Activated T-cell treated with anti-CD3 and anti-CD28 coated beads, Interleukin-2, amount 50 U/mL, for 72 hours (primary cell): Measurements from ENCODE around the gene PLPP1. TPM values are rescaled to one million over a fixed set of nuclear protein-coding genes. Genes with fewer than 3 reads are reported as not detected.

Experiments used
- ATAC-seq, 2 donors: fragments of 150-1000 bp; cut with Tn5 transposase; replicated peaks in 1 of 2; 2 replicates each; pipeline ENCODE4 v1.10.0; 2021; ENCODE audit warnings: moderate library complexity in 2 of 2, mild to moderate bottlenecking in 1 of 2
- DNase-seq, 2 donors: peaks; one replicate each; pipeline ENCODE4 v3.0.0; 2021 to 2022; ENCODE audit warnings: mixed read lengths in 1 of 2
- H3K27ac Mint-ChIP-seq: one replicate; pipeline ENCODE4 v1.8.0; 2022; ENCODE audit warnings: mild to moderate bottlenecking, moderate library complexity, mixed read lengths
- H3K27me3 Mint-ChIP-seq: one replicate; pipeline ENCODE4 v1.8.0; 2022; ENCODE audit warnings: low read depth, mixed read lengths
- H3K36me3 Mint-ChIP-seq, 2 donors: one replicate each; pipeline ENCODE4 v1.8.0; 2022; ENCODE audit warnings: mixed read lengths in 2 of 2, mild to moderate bottlenecking in 1 of 2; ENCODE audit not compliant: insufficient read depth in 2 of 2
- H3K4me1 Mint-ChIP-seq: one replicate; pipeline ENCODE4 v1.8.0; 2022; ENCODE audit warnings: low read depth, mixed read lengths
- H3K4me3 Mint-ChIP-seq, 2 donors: one replicate each; pipeline ENCODE4 v1.8.0; 2022; ENCODE audit warnings: mild to moderate bottlenecking in 2 of 2, mixed read lengths in 2 of 2, moderate library complexity in 2 of 2
- H3K9me3 Mint-ChIP-seq, 2 donors: one replicate each; pipeline ENCODE4 v1.8.0; 2022; ENCODE audit warnings: mixed read lengths in 2 of 2
- total RNA-seq, 2 donors: library from RNA; stranded (reverse); gene quantifications; one replicate each; pipeline ENCODE4 v1.2.3, GENCODE V29; 2022

Gene PLPP1
- total RNA-seq, 2 donors from 2014 or later: 12.2 to 23.3 TPM

- no peaks in the 10 kb centered on the region for H3K36me3 Mint-ChIP-seq
- DNase-seq (no peak), ATAC-seq (no peak)
- H3K4me3 Mint-ChIP-seq: no peak overlapping the region
- H3K27ac Mint-ChIP-seq: no peak overlapping the region
- no peaks in the 10 kb centered on the region for H3K9me3 Mint-ChIP-seq
- no peaks in the 10 kb centered on the region for H3K27me3 Mint-ChIP-seq
- no peaks in the 10 kb centered on the region for H3K4me1 Mint-ChIP-seq
Observed at GRCh38 chr5:55568654-55569512, 34.1 kb upstream of the PLPP1 start.

GRCh38 chr5:55564721-55565120 lies 30.0 kb upstream of the PLPP1 start:
- Mint-ChIP-seq H3K27me3 (no peaks in the 10 kb centered on the region), H3K4me1 (no peaks in the 10 kb centered on the region), H3K27ac (no peak overlapping the region), H3K36me3 (no peaks in the 10 kb centered on the region), H3K9me3 (no peaks in the 10 kb centered on the region), H3K4me3 (no peak overlapping the region)
- ATAC-seq (no peak), DNase-seq (no peak)

- Mint-ChIP-seq H3K4me3 (no peak overlapping the region), H3K4me1 (no peaks in the 10 kb centered on the region), H3K27ac (no peak overlapping the region), H3K27me3 (no peaks in the 10 kb centered on the region), H3K36me3 (peaks cover 0 to 3% of the 10 kb centered on the region in 2 donors), H3K9me3 (no peaks in the 10 kb centered on the region)
- DNase-seq: no peak
- ATAC-seq: no peak
Observed at GRCh38 chr5:55558484-55558883, 23.7 kb upstream of the PLPP1 start.

GRCh38 chr5:55557123-55557522 lies 22.4 kb upstream of the PLPP1 start:
- Mint-ChIP-seq H3K36me3 (peaks cover 0 to 3% of the 10 kb centered on the region in 2 donors), H3K27me3 (no peaks in the 10 kb centered on the region), H3K9me3 (no peaks in the 10 kb centered on the region), H3K27ac (no peak overlapping the region), H3K4me1 (no peaks in the 10 kb centered on the region), H3K4me3 (no peak overlapping the region)
- ATAC-seq: no peak
- no peak for DNase-seq

GRCh38 chr5:55554585-55555202 lies 19.9 kb upstream of the PLPP1 start:
- Mint-ChIP-seq H3K27ac (no peak overlapping the region), H3K4me3 (no peak overlapping the region), H3K36me3 (peaks cover 0 to 3% of the 10 kb centered on the region in 2 donors), H3K4me1 (no peaks in the 10 kb centered on the region), H3K27me3 (no peaks in the 10 kb centered on the region), H3K9me3 (no peaks in the 10 kb centered on the region)
- DNase-seq (no peak), ATAC-seq (no peak)

GRCh38 chr5:55551904-55552303 lies 17.1 kb upstream of the PLPP1 start:
- H3K27me3 Mint-ChIP-seq: peaks cover 5% of the 10 kb centered on the region
- no peak overlapping the region for H3K4me3 Mint-ChIP-seq
- no peaks in the 10 kb centered on the region for H3K9me3 Mint-ChIP-seq
- no peaks in the 10 kb centered on the region for H3K36me3 Mint-ChIP-seq
- ATAC-seq (no peak), DNase-seq (no peak)
- peaks cover 9% of the 10 kb centered on the region for H3K4me1 Mint-ChIP-seq
- H3K27ac Mint-ChIP-seq: no peak overlapping the region

GRCh38 chr5:55551358-55551757 lies 16.6 kb upstream of the PLPP1 start:
- Mint-ChIP-seq H3K27ac (no peak overlapping the region), H3K36me3 (no peaks in the 10 kb centered on the region), H3K4me1 (peaks cover 13% of the 10 kb centered on the region), H3K4me3 (no peak overlapping the region), H3K27me3 (peaks cover 5% of the 10 kb centered on the region), H3K9me3 (no peaks in the 10 kb centered on the region)
- no peak for DNase-seq
- no peak for ATAC-seq

GRCh38 chr5:55547781-55548180 lies 13.0 kb upstream of the PLPP1 start:
- no peak overlapping the region for H3K27ac Mint-ChIP-seq
- DNase-seq (no peak), ATAC-seq (no peak)
- no peak overlapping the region for H3K4me3 Mint-ChIP-seq
- no peaks in the 10 kb centered on the region for H3K36me3 Mint-ChIP-seq
- peaks cover 5% of the 10 kb centered on the region for H3K27me3 Mint-ChIP-seq
- H3K4me1 Mint-ChIP-seq: peaks cover 19% of the 10 kb centered on the region
- H3K9me3 Mint-ChIP-seq: no peaks in the 10 kb centered on the region

GRCh38 chr5:55546947-55547346 lies 12.2 kb upstream of the PLPP1 start:
- ATAC-seq (peak in 1 of 2 donors; percentile 52), DNase-seq (no peak)
- H3K27ac Mint-ChIP-seq: no peak overlapping the region
- peaks cover 5% of the 10 kb centered on the region for H3K27me3 Mint-ChIP-seq
- H3K4me1 Mint-ChIP-seq: peaks cover 19% of the 10 kb centered on the region
- H3K4me3 Mint-ChIP-seq: no peak overlapping the region
- H3K9me3 Mint-ChIP-seq: no peaks in the 10 kb centered on the region
- H3K36me3 Mint-ChIP-seq: no peaks in the 10 kb centered on the region

GRCh38 chr5:55544341-55544740 lies 9.6 kb upstream of the PLPP1 start:
- Mint-ChIP-seq H3K27me3 (peaks cover 5% of the 10 kb centered on the region), H3K27ac (no peak overlapping the region), H3K9me3 (no peaks in the 10 kb centered on the region), H3K36me3 (no peaks in the 10 kb centered on the region), H3K4me1 (peaks cover 42% of the 10 kb centered on the region), H3K4me3 (no peak overlapping the region)
- DNase-seq (no peak), ATAC-seq (no peak)

GRCh38 chr5:55541056-55541635 lies 6.4 kb upstream of the PLPP1 start:
- ATAC-seq: peak in 1 of 2 donors; percentile 53
- Mint-ChIP-seq H3K9me3 (no peaks in the 10 kb centered on the region), H3K27ac (peak overlapping the region; percentile 1), H3K4me1 (peaks cover 48% of the 10 kb centered on the region), H3K27me3 (no peaks in the 10 kb centered on the region), H3K36me3 (no peaks in the 10 kb centered on the region), H3K4me3 (peak overlapping the region; percentile 15 to 25)
- no peak for DNase-seq

GRCh38 chr5:55540525-55540924 lies 5.8 kb upstream of the PLPP1 start:
- DNase-seq (no peak), ATAC-seq (no peak)
- Mint-ChIP-seq H3K4me3 (peak overlapping the region; percentile 25 to 65), H3K27ac (no peak overlapping the region), H3K27me3 (no peaks in the 10 kb centered on the region), H3K9me3 (no peaks in the 10 kb centered on the region), H3K36me3 (no peaks in the 10 kb centered on the region), H3K4me1 (peaks cover 55% of the 10 kb centered on the region)

GRCh38 chr5:55540024-55540423 lies 5.3 kb upstream of the PLPP1 start:
- ATAC-seq (no peak), DNase-seq (no peak)
- Mint-ChIP-seq H3K9me3 (no peaks in the 10 kb centered on the region), H3K36me3 (no peaks in the 10 kb centered on the region), H3K4me3 (peak overlapping the region in 1 of 2 donors; percentile 1), H3K4me1 (peaks cover 60% of the 10 kb centered on the region), H3K27me3 (no peaks in the 10 kb centered on the region), H3K27ac (no peak overlapping the region)
